SU-DHL-6 (cell line): ENCODE measurements around the gene NBEA.

Experiments used
- H2AFZ ChIP-seq: fragments of 200-600 bp; sonication (generic); 2 replicates; pipeline ENCODE4 v1.6.1; 2014; ENCODE audit warnings: low read depth, mild to moderate bottlenecking, moderate library complexity, mixed read lengths, antibody characterized with exemption, low read length; ENCODE audit not compliant: severe bottlenecking
- H3F3A ChIP-seq: fragments of 200-600 bp; shearing (Covaris generic); 2 replicates; pipeline ENCODE4 v1.6.0; 2016; ENCODE audit warnings: antibody characterized with exemption, mild to moderate bottlenecking; ENCODE audit not compliant: insufficient read depth
- H3K27ac ChIP-seq: fragments of 200-600 bp; sonication (generic); 2 replicates; pipeline ENCODE4 v1.5.1; 2016; ENCODE audit warnings: low read depth, mild to moderate bottlenecking, low read length, moderate library complexity, mixed read lengths
- H3K27me3 ChIP-seq: fragments of 200-600 bp; sonication (generic), shearing (Covaris generic); 2 replicates; pipeline ENCODE4 v1.6.0; 2014; ENCODE audit warnings: mild to moderate bottlenecking, low read length
- H3K36me3 ChIP-seq: fragments of 200-600 bp; sonication (generic); 2 replicates; pipeline ENCODE4 v1.6.1; 2014; ENCODE audit warnings: mild to moderate bottlenecking, low read length, mixed read lengths
- H3K4me2 ChIP-seq: fragments of 300-600, 200-600 bp; shearing (Covaris generic), sonication (generic); 2 replicates; pipeline ENCODE4 v1.6.0; 2014; ENCODE audit warnings: low read length, low read depth, mild to moderate bottlenecking; ENCODE audit not compliant: poor library complexity, severe bottlenecking
- H3K4me3 ChIP-seq: fragments of 200-600 bp; sonication (generic); 2 replicates; pipeline ENCODE4 v1.5.1; 2014; ENCODE audit warnings: antibody characterized with exemption, low read length, mild to moderate bottlenecking, mixed read lengths; ENCODE audit not compliant: insufficient read depth, poor library complexity, severe bottlenecking
- H3K79me2 ChIP-seq: fragments of 200-600 bp; sonication (generic); 2 replicates; pipeline ENCODE4 v1.6.1; 2014; ENCODE audit warnings: mild to moderate bottlenecking, low read length, moderate library complexity; ENCODE audit not compliant: insufficient read depth
- H3K9ac ChIP-seq: fragments of 200-600 bp; sonication (generic); 2 replicates; pipeline ENCODE4 v1.7.0; 2014; ENCODE audit warnings: mild to moderate bottlenecking, low read length
- H3K9me2 ChIP-seq: fragments of 200-600 bp; sonication (generic); replicated peaks from 2 replicates; pipeline ENCODE4 v1.6.1; 2014; ENCODE audit warnings: low read length; ENCODE audit not compliant: insufficient read depth
- H3K9me3 ChIP-seq: fragments of 200-600 bp; sonication (generic); 2 replicates; pipeline ENCODE4 v1.6.1; 2014; ENCODE audit warnings: low read length, mixed read lengths; ENCODE audit not compliant: insufficient read depth
- H4K20me1 ChIP-seq: fragments of 200-600 bp; sonication (generic); 2 replicates; pipeline ENCODE4 v1.6.1; 2014; ENCODE audit warnings: low read depth, mild to moderate bottlenecking, antibody characterized with exemption, low read length, moderate library complexity, mixed read lengths
- EZH2phosphoT487 ChIP-seq: fragments of 200-600 bp; sonication (generic), shearing (Covaris generic); conservative IDR thresholded peaks from 2 replicates; pipeline ENCODE4 v1.6.1; 2018; ENCODE audit warnings: mild to moderate bottlenecking, antibody characterized with exemption, low read length, moderate library complexity, mixed read lengths
- TF ChIP-seq, protein P1 (sequence below): fragments of 200-600 bp; sonication (generic); IDR thresholded peaks from one replicate; pipeline ENCODE4 v1.5.1; 2017; ENCODE audit warnings: antibody characterized with exemption, mild to moderate bottlenecking, low read length, moderate library complexity; ENCODE audit not compliant: insufficient read depth, poor library complexity, severe bottlenecking

The NBEA gene

GRCh38 chr13:35573639-35574038, 631.6 kb downstream of the NBEA start:
- no peak overlapping the region for H3K27ac ChIP-seq
- H3K4me3 ChIP-seq = no peak overlapping the region
- no peaks in the 10 kb centered on the region for H3K9me2 ChIP-seq
- H3F3A ChIP-seq = no peaks in the 10 kb centered on the region
- H2AFZ ChIP-seq = no peak overlapping the region
- no peak overlapping the region for H3K4me2 ChIP-seq
- TF ChIP-seq EZH2phosphoT487 = no peak
- TF ChIP-seq, protein P1, sequence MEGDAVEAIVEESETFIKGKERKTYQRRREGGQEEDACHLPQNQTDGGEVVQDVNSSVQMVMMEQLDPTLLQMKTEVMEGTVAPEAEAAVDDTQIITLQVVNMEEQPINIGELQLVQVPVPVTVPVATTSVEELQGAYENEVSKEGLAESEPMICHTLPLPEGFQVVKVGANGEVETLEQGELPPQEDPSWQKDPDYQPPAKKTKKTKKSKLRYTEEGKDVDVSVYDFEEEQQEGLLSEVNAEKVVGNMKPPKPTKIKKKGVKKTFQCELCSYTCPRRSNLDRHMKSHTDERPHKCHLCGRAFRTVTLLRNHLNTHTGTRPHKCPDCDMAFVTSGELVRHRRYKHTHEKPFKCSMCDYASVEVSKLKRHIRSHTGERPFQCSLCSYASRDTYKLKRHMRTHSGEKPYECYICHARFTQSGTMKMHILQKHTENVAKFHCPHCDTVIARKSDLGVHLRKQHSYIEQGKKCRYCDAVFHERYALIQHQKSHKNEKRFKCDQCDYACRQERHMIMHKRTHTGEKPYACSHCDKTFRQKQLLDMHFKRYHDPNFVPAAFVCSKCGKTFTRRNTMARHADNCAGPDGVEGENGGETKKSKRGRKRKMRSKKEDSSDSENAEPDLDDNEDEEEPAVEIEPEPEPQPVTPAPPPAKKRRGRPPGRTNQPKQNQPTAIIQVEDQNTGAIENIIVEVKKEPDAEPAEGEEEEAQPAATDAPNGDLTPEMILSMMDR = no peak
- no peak overlapping the region for H3K9ac ChIP-seq
- H4K20me1 ChIP-seq = no peaks in the 10 kb centered on the region
- no peaks in the 10 kb centered on the region for H3K9me3 ChIP-seq
- no peaks in the 10 kb centered on the region for H3K36me3 ChIP-seq
- no peaks in the 10 kb centered on the region for H3K27me3 ChIP-seq
- no peaks in the 10 kb centered on the region for H3K79me2 ChIP-seq

DNA sequence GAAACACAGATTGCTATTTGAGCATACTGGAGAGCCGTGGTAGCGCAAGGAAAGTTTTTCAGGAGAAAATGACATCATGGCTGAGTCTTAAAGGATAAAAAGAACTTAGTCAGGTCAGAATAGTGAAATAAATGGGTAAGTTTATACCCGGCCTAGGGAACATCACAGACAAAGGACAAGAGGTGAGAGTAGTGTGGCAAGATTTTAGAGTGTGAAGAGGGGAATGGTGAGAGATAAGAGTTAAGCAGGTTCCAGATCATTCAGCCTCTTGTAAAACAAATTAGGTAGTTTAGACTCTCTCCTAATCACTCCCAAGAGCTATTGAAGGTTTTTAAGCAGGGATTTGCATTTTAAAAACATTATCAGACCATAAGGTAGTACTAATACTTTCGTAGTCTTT, 650.4 kb downstream of the NBEA start:
- Histone ChIP-seq H2AFZ (no peak overlapping the region), H3K79me2 (no peaks in the 10 kb centered on the region), H3K9me2 (no peaks in the 10 kb centered on the region), H3K9ac (no peak overlapping the region), H3K9me3 (no peaks in the 10 kb centered on the region), H3K27me3 (no peaks in the 10 kb centered on the region), H3K4me3 (no peak overlapping the region), H3K36me3 (no peaks in the 10 kb centered on the region), H3F3A (no peaks in the 10 kb centered on the region), H3K4me2 (no peak overlapping the region), H4K20me1 (no peaks in the 10 kb centered on the region), H3K27ac (no peak overlapping the region)
- no peak for TF ChIP-seq EZH2phosphoT487
- TF ChIP-seq, protein P1 = no peak

- H3K79me2 ChIP-seq = no peaks in the 10 kb centered on the region
- no peak overlapping the region for H3K27ac ChIP-seq
- H4K20me1 ChIP-seq = no peaks in the 10 kb centered on the region
- no peaks in the 10 kb centered on the region for H3K9me3 ChIP-seq
- H3F3A ChIP-seq = no peaks in the 10 kb centered on the region
- no peak overlapping the region for H3K4me2 ChIP-seq
- H3K27me3 ChIP-seq = no peaks in the 10 kb centered on the region
- H3K9me2 ChIP-seq = no peaks in the 10 kb centered on the region
- H3K9ac ChIP-seq = no peak overlapping the region
- TF ChIP-seq, protein P1 = no peak
- no peak for TF ChIP-seq EZH2phosphoT487
- no peaks in the 10 kb centered on the region for H3K36me3 ChIP-seq
- no peak overlapping the region for H2AFZ ChIP-seq
- no peak overlapping the region for H3K4me3 ChIP-seq
Measured at GRCh38 chr13:35593651-35594050, 651.6 kb downstream of the NBEA start.
